ENCODE measurements around the gene TRABD2B.

GRCh38 chr1:47935856-47936255 lies 61.3 kb downstream of the TRABD2B start:
- TF ChIP-seq POLR2A (IDR thresholded peaks at IDR 0.05) = no peak
- no peak for TF ChIP-seq CTCF (IDR thresholded peaks at IDR 0.05)

Data from lower leg skin (tissue), 3 donors.